Measurements from ENCODE around the gene USP15. TPM values are rescaled to one million over a fixed set of nuclear protein-coding genes. Genes with fewer than 3 reads are reported as not detected.
"Not testable (repeated sequence)": the region's sequence is repeated elsewhere in the genome, so short reads cannot be mapped to it uniquely, and the experiment has no call there.

The USP15 gene
- total and polyA plus RNA-seq, 2 experiments from 2014 or later: 39.9 to 51.0 TPM

DNA sequence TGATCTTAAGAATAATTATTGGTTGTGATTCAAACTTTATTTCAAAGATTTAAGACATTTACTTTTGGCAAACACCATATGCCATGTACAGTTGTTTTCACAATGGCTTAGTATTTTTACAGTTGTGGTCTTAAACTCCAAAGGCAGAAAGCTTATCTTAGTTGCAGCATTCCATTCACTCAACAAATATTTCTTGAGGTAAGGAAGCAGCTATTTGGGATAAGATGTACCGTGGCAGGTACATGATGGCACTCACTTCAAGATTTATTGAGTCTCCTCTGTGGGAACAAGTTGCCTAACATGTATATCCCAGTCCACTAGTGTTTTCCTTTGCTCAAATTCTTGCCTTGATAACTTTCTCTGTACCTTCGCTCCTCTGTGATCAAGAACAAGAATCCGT, 198.4 kb downstream of the USP15 start:
- no peak for DNase-seq (ENCODE audit: low read depth in 1 of 2, low spot score in 1 of 2)
- H3K4me1 ChIP-seq (ENCODE audit: low read depth): no peaks in the 10 kb centered on the region
- no peak overlapping the region for H3K27ac ChIP-seq
- H3K4me3 ChIP-seq: no peak overlapping the region
- H3K36me3 ChIP-seq: no peaks in the 10 kb centered on the region
- TF ChIP-seq CTCF (IDR thresholded peaks at IDR 0.05; ENCODE audit: low read depth, low read length): no peak
- H3K9me3 ChIP-seq (ENCODE audit: low read depth): no peaks in the 10 kb centered on the region
- H3K27me3 ChIP-seq: no peaks in the 10 kb centered on the region

- TF ChIP-seq CTCF (IDR thresholded peaks at IDR 0.05; ENCODE audit: low read depth, low read length): no peak
- no peak overlapping the region for H3K4me3 ChIP-seq
- H3K4me1 ChIP-seq (ENCODE audit: low read depth): no peaks in the 10 kb centered on the region
- H3K27me3 ChIP-seq: no peaks in the 10 kb centered on the region
- no peak overlapping the region for H3K27ac ChIP-seq
- H3K36me3 ChIP-seq: no peaks in the 10 kb centered on the region
- no peaks in the 10 kb centered on the region for H3K9me3 ChIP-seq (ENCODE audit: low read depth)
- DNase-seq (ENCODE audit: low read depth in 1 of 2, low spot score in 1 of 2): no peak
Measured at GRCh38 chr12:62459976-62460375, 199.8 kb downstream of the USP15 start.

GRCh38 chr12:62461171-62461837, 201.1 kb downstream of the USP15 start:
- not testable (repeated sequence) for H3K9me3 ChIP-seq (ENCODE audit: low read depth); H3K4me1 ChIP-seq (ENCODE audit: low read depth); DNase-seq (ENCODE audit: low read depth in 1 of 2, low spot score in 1 of 2); H3K27me3 ChIP-seq; H3K4me3 ChIP-seq; H3K27ac ChIP-seq; H3K36me3 ChIP-seq

DNA sequence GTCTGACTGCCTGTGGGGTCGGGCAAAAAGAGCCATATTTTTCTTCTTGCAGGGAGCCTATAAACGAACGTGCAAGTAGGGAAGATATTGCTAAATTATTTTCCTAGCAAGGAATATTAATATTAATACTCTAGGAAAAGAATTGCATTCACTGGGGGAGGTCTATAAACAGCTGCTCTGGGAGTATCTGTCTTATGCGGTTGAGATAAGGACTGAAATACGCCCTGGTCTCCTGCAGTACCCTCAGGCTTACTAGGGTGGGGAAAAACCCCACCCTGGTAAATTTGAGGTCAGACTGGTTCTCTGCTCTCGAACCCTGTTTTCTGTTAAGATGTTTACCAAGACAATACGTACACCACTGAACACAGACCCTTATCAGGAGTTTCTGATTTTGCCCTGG, 203.0 kb downstream of the USP15 start:
- not testable (repeated sequence) for H3K4me1 ChIP-seq (ENCODE audit: low read depth); H3K27ac ChIP-seq; DNase-seq (ENCODE audit: low read depth in 1 of 2, low spot score in 1 of 2); H3K27me3 ChIP-seq; H3K36me3 ChIP-seq; H3K9me3 ChIP-seq (ENCODE audit: low read depth); H3K4me3 ChIP-seq

Other genes starting within 250 kb of the USP15 start
- 15.8 and 39.9 TPM in 2 replicates for gene MON2, start 206.4 kb downstream of the USP15 start, total RNA-seq
- 20.5 and 29.6 TPM in 2 replicates for gene MON2, start 206.4 kb downstream of the USP15 start, polyA plus RNA-seq